NCI-H510A treated with DMSO at 0.1 percent for 48 hours (cell line): Measurements from ENCODE around the gene PLXNB3.
"Not testable (repeated sequence)": the region's sequence is repeated elsewhere in the genome, so short reads cannot be mapped to it uniquely, and the experiment has no call there.

Experiments
- DNase-seq: peaks from one replicate; lab custom pipeline; 2025; lab: John Stamatoyannopoulos, UW

Gene PLXNB3

GRCh38 chrX:153732401-153732800 is 31.6 kb upstream of the PLXNB3 start:
- DNase-seq = no peak

- DNase-seq = no peak
Measured at GRCh38 chrX:153733651-153734240, 30.3 kb upstream of the PLXNB3 start.

GRCh38 chrX:153734871-153735270 is 29.2 kb upstream of the PLXNB3 start:
- no peak for DNase-seq

GRCh38 chrX:153735274-153735673 is 28.8 kb upstream of the PLXNB3 start:
- no peak for DNase-seq

- DNase-seq = no peak
Measured at GRCh38 chrX:153736071-153736820, 27.8 kb upstream of the PLXNB3 start.

GRCh38 chrX:153736871-153737441 is 27.1 kb upstream of the PLXNB3 start:
- no peak for DNase-seq

GRCh38 chrX:153738056-153738605 is 25.9 kb upstream of the PLXNB3 start:
- DNase-seq = no peak

GRCh38 chrX:153739754-153740486 is 24.1 kb upstream of the PLXNB3 start:
- DNase-seq = no peak

- DNase-seq = no peak
Measured at GRCh38 chrX:153740631-153741222, 23.3 kb upstream of the PLXNB3 start.

GRCh38 chrX:153741446-153741845 is 22.6 kb upstream of the PLXNB3 start:
- no peak for DNase-seq

- not testable (repeated sequence) for DNase-seq
Measured at GRCh38 chrX:153742111-153742510, 21.9 kb upstream of the PLXNB3 start.

- DNase-seq = not testable (repeated sequence)
Measured at GRCh38 chrX:153742796-153743467, 21.1 kb upstream of the PLXNB3 start.

GRCh38 chrX:153743468-153744209 is 20.4 kb upstream of the PLXNB3 start:
- not testable (repeated sequence) for DNase-seq

GRCh38 chrX:153744210-153745066 is 19.6 kb upstream of the PLXNB3 start:
- DNase-seq = no peak

GRCh38 chrX:153745067-153745433 is 19.0 kb upstream of the PLXNB3 start:
- not testable (repeated sequence) for DNase-seq

GRCh38 chrX:153746359-153746758 is 17.7 kb upstream of the PLXNB3 start:
- no peak for DNase-seq

GRCh38 chrX:153746991-153747390 is 17.1 kb upstream of the PLXNB3 start:
- not testable (repeated sequence) for DNase-seq

- not testable (repeated sequence) for DNase-seq
Measured at GRCh38 chrX:153749017-153749416, 15.0 kb upstream of the PLXNB3 start.

- DNase-seq = no peak
Measured at GRCh38 chrX:153750127-153750774, 13.8 kb upstream of the PLXNB3 start.
